Trophoblast cell (in vitro differentiated cells and primary cell): ENCODE results near the gene BPIFA3.
A peak's percentile ranks its signal among the peaks of the same experiment; 100 is the strongest.

ENCODE experiments used
- DNase-seq, 2 donors: peaks; one replicate each; pipeline ENCODE4 v3.0.0-alpha.2; 2016
- H2AFZ ChIP-seq: 2 replicates; pipeline ENCODE4 v1.6.1; 2013; ENCODE audit warnings: low read length, moderate library complexity, mild to moderate bottlenecking; ENCODE audit not compliant: insufficient read depth, poor library complexity
- H2AK5ac ChIP-seq: 2 replicates; pipeline ENCODE4 v1.6.1; 2013; ENCODE audit warnings: mild to moderate bottlenecking, low read length
- H2BK120ac ChIP-seq: 2 replicates; pipeline ENCODE4 v1.6.1; 2013; ENCODE audit warnings: low read length, mild to moderate bottlenecking, moderate library complexity; ENCODE audit not compliant: insufficient read depth, poor library complexity
- H2BK12ac ChIP-seq: 2 replicates; pipeline ENCODE4 v1.6.1; 2013; ENCODE audit warnings: mild to moderate bottlenecking, low read length, moderate library complexity
- H2BK5ac ChIP-seq: 2 replicates; pipeline ENCODE4 v1.6.1; 2013; ENCODE audit warnings: low read length, low read depth, moderate library complexity, mild to moderate bottlenecking; ENCODE audit not compliant: poor library complexity
- H3K14ac ChIP-seq: 2 replicates; pipeline ENCODE4 v1.6.1; 2013; ENCODE audit warnings: mild to moderate bottlenecking, low read length
- H3K18ac ChIP-seq: 2 replicates; pipeline ENCODE4 v1.6.1; 2013; ENCODE audit warnings: mild to moderate bottlenecking, low read length
- H3K23ac ChIP-seq: 2 replicates; pipeline ENCODE4 v1.6.1; 2013; ENCODE audit warnings: low read length
- H3K27ac ChIP-seq: 2 replicates; pipeline ENCODE4 v1.5.1; 2013; ENCODE audit warnings: low read depth, mild to moderate bottlenecking, inconsistent platforms, low read length, moderate library complexity
- H3K27me3 ChIP-seq: 2 replicates; pipeline ENCODE4 v1.6.1; 2013; ENCODE audit warnings: inconsistent platforms, mild to moderate bottlenecking, low read length, moderate library complexity; ENCODE audit not compliant: insufficient read depth
- H3K36me3 ChIP-seq, 2 experiments: 1 replicate in 1 of 2; 2 replicates in 1 of 2; pipeline ENCODE4 v1.6.1; 2013; ENCODE audit warnings: low read length in 2 of 2, mild to moderate bottlenecking in 2 of 2, moderate library complexity in 1 of 2; ENCODE audit not compliant: insufficient read depth in 2 of 2, control insufficient read depth in 1 of 2
- H3K4ac ChIP-seq: 2 replicates; pipeline ENCODE4 v1.6.1; 2013; ENCODE audit warnings: low read depth, mild to moderate bottlenecking, low read length, moderate library complexity
- H3K4me1 ChIP-seq, 2 experiments: 1 replicate in 1 of 2; 2 replicates in 1 of 2; pipeline ENCODE4 v1.6.1; 2013; ENCODE audit warnings: low read length in 2 of 2, mild to moderate bottlenecking in 2 of 2, moderate library complexity in 1 of 2; ENCODE audit not compliant: insufficient read depth in 2 of 2, control insufficient read depth in 1 of 2
- H3K4me2 ChIP-seq: 2 replicates; pipeline ENCODE4 v1.6.1; 2013; ENCODE audit warnings: inconsistent platforms, mild to moderate bottlenecking, low read length, moderate library complexity
- H3K4me3 ChIP-seq: 2 replicates; pipeline ENCODE4 v1.5.1; 2013; ENCODE audit warnings: mild to moderate bottlenecking, low read depth, low read length, inconsistent platforms
- H3K79me1 ChIP-seq: one replicate; pipeline ENCODE4 v1.6.1; 2013; ENCODE audit warnings: low read length
- H3K79me2 ChIP-seq: 2 replicates; pipeline ENCODE4 v1.6.1; 2013; ENCODE audit warnings: low read length, mild to moderate bottlenecking; ENCODE audit not compliant: control insufficient read depth, insufficient read depth, poor library complexity
- H3K9ac ChIP-seq: 2 replicates; pipeline ENCODE4 v1.6.1; 2013; ENCODE audit warnings: mild to moderate bottlenecking, low read length
- H3K9me3 ChIP-seq: 2 replicates; pipeline ENCODE4 v1.6.1; 2013; ENCODE audit warnings: low read depth, mild to moderate bottlenecking, control low read depth, inconsistent platforms, low read length; ENCODE audit not compliant: insufficient read depth
- H4K12ac ChIP-seq: 2 replicates; pipeline ENCODE4 v1.6.1; 2013; ENCODE audit warnings: low read depth, mild to moderate bottlenecking, low read length, moderate library complexity
- H4K8ac ChIP-seq: 2 replicates; pipeline ENCODE4 v1.6.1; 2013; ENCODE audit warnings: low read depth, mild to moderate bottlenecking, low read length, moderate library complexity
- H4K91ac ChIP-seq: one replicate; pipeline ENCODE4 v1.6.1; 2013; ENCODE audit warnings: low read depth, mild to moderate bottlenecking, low read length, moderate library complexity
- WGBS: extraction: QIAGEN DNeasy Blood & Tissue Kit; methylation state at CpG from one replicate; pipeline ENCODE4 v1.1.7; 2013; ENCODE audit warnings: missing lambda C conversion rate; ENCODE audit not compliant: insufficient read length, insufficient coverage; ENCODE audit errors: extremely low coverage; 5-methylcytosine and 5-hydroxymethylcytosine counted together

The BPIFA3 gene

DNA sequence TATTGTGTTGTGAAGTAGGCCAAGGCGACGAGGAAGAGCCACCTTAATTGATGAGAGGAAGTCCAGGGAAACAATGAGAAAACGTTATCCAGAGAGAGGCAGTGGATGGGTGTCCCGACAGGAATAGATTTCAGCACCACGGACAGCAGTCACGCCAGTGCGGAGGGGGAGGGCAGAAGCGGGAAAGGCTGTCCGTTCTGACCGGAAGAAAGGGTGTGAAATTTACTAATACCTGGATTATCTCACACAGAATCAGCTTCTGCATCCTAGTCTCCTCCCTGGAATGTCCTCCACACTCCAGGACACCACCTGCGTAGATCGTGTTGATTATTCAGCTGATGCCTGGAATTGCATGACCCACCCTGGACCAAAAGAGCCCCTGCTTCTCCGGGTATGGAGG, 7.4 kb upstream of the BPIFA3 start:
- no CpG with 5 or more reads among the region's 13 CpGs for WGBS
- H2BK5ac ChIP-seq, result no peak overlapping the region
- no peaks in the 10 kb centered on the region for H3K79me1 ChIP-seq
- H3K14ac ChIP-seq, result no peak overlapping the region
- H2BK120ac ChIP-seq, result no peak overlapping the region
- H3K79me2 ChIP-seq, result no peaks in the 10 kb centered on the region
- H3K9me3 ChIP-seq, result no peaks in the 10 kb centered on the region
- no peaks in the 10 kb centered on the region for H3K27me3 ChIP-seq
- H3K9ac ChIP-seq, result no peak overlapping the region
- H3K4me3 ChIP-seq, result no peak overlapping the region
- no peak overlapping the region for H2BK12ac ChIP-seq
- no peak overlapping the region for H4K91ac ChIP-seq
- H2AFZ ChIP-seq, result no peak overlapping the region
- H3K18ac ChIP-seq, result no peak overlapping the region
- H3K27ac ChIP-seq, result no peak overlapping the region
- no peak overlapping the region for H2AK5ac ChIP-seq
- H3K36me3 ChIP-seq, result no peaks in the 10 kb centered on the region
- no peak overlapping the region for H3K4me2 ChIP-seq
- DNase-seq, result peak; percentile 79 to 95
- H3K4me1 ChIP-seq, result no peaks in the 10 kb centered on the region
- no peak overlapping the region for H3K4ac ChIP-seq
- H3K23ac ChIP-seq, result no peak overlapping the region
- no peak overlapping the region for H4K12ac ChIP-seq
- no peak overlapping the region for H4K8ac ChIP-seq

DNA sequence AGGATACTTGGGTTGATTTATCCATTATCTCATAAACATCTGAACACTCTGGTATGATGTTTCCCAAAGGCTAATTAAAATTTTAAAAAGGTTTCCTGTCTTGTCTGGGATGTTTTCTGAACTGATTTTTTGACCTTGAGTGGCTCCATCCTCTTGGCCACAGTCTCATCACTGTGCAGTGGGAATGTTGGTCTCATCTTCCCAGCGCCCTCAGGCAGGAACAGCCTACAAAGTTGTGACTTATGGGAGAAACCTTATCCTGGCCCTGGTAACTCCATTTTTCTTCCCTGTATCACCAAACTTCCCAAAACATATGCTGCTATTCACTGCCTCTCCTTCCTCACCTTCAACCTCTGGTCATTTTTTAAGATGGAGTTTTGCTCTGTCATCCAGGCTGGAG, 6.8 kb upstream of the BPIFA3 start:
- Histone ChIP-seq H2AFZ (no peak overlapping the region), H3K9me3 (no peaks in the 10 kb centered on the region), H3K79me2 (no peaks in the 10 kb centered on the region), H2BK120ac (no peak overlapping the region), H2BK12ac (no peak overlapping the region), H3K4ac (no peak overlapping the region), H4K12ac (no peak overlapping the region), H3K4me3 (no peak overlapping the region), H3K9ac (no peak overlapping the region), H3K27ac (no peak overlapping the region), H2BK5ac (no peak overlapping the region), H3K23ac (no peak overlapping the region), H3K27me3 (no peaks in the 10 kb centered on the region), H2AK5ac (no peak overlapping the region), H3K4me1 (no peaks in the 10 kb centered on the region), H4K8ac (no peak overlapping the region), H3K4me2 (no peak overlapping the region), H3K18ac (no peak overlapping the region), H4K91ac (no peak overlapping the region), H3K14ac (no peak overlapping the region), H3K36me3 (no peaks in the 10 kb centered on the region), H3K79me1 (no peaks in the 10 kb centered on the region)
- WGBS, result no CpG with 5 or more reads among the region's 1 CpG
- DNase-seq, result peak; percentile 83 to 84

DNA sequence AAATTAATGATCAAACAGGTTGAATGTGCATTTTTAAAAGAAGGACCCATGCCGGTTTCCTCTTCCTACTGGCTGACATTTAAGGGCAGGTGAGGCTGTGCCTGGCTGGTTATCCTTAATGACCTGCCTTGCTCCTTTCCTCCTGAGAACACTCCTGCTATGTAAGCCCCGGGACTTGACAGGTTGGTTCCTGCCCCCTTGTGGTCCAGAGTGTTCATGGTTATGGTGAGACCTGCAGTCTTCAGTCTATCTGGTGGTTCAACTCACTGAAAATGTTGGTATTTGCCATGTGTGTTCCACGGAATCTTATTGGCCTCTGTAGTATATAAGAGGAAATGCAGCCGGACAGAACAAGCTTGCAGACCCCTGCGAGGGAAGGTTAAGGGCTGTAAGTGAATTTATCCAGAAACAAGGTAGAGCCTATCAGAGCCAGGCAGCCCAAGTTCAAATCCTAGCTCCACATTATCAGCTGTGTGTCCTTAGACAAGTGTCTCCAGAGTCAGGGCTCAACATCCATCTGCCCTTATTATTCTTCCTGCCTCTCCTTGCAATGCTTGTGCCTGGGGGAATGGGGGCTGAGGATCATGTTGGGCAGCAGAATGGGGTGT, 5.2 kb upstream of the BPIFA3 start:
- Histone ChIP-seq H3K79me2 (no peaks in the 10 kb centered on the region), H3K9me3 (no peaks in the 10 kb centered on the region)
- DNase-seq, result peak; percentile 63 to 88

DNA sequence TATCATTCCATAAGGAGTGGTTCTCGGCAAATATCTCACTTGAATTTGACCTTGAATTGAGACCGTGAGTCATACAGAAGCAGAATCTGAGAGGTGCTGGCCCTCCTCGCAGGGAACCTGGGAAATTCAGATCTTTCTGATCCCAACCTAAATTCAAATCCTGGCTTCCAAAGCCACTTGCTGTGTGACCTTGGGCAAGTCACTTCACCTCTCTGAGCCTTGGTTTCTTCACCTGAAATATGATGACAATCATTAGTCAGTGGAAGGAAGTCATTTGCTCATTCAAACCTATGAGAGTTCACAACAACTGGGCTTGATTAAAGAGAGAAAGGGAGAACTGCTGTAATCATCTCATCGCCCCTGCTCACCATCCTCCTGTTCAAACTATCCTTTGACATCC, 7.2 kb downstream of the BPIFA3 start:
- Histone ChIP-seq H4K12ac (no peak overlapping the region), H2BK5ac (no peak overlapping the region), H3K4me3 (no peak overlapping the region), H2BK12ac (no peak overlapping the region), H3K36me3 (no peaks in the 10 kb centered on the region), H3K9me3 (no peaks in the 10 kb centered on the region), H3K27me3 (no peaks in the 10 kb centered on the region), H4K91ac (no peak overlapping the region), H3K9ac (no peak overlapping the region), H3K4ac (no peak overlapping the region), H3K4me2 (no peak overlapping the region), H3K18ac (no peak overlapping the region), H2AFZ (no peak overlapping the region), H3K79me2 (no peaks in the 10 kb centered on the region), H3K4me1 (no peaks in the 10 kb centered on the region), H4K8ac (no peak overlapping the region), H2AK5ac (no peak overlapping the region), H3K14ac (no peak overlapping the region), H3K27ac (no peak overlapping the region), H2BK120ac (no peak overlapping the region), H3K79me1 (no peaks in the 10 kb centered on the region), H3K23ac (no peak overlapping the region)
- WGBS, result no CpG with 5 or more reads among the region's 4 CpGs
- DNase-seq, result no peak

More for the DNA sequence above, 5.2 kb upstream of the BPIFA3 start:
- H2BK12ac ChIP-seq, result no peak overlapping the region
- H3K4me1 ChIP-seq, result no peaks in the 10 kb centered on the region
- no peak overlapping the region for H3K18ac ChIP-seq
- no peak overlapping the region for H2AK5ac ChIP-seq
- no peak overlapping the region for H2AFZ ChIP-seq
- H2BK120ac ChIP-seq, result no peak overlapping the region
- H3K9ac ChIP-seq, result no peak overlapping the region
- H3K27ac ChIP-seq, result no peak overlapping the region
- H4K12ac ChIP-seq, result no peak overlapping the region
- no peaks in the 10 kb centered on the region for H3K27me3 ChIP-seq
- H3K14ac ChIP-seq, result no peak overlapping the region
- H3K4me3 ChIP-seq, result no peak overlapping the region
- no peaks in the 10 kb centered on the region for H3K36me3 ChIP-seq
- H2BK5ac ChIP-seq, result no peak overlapping the region
- H3K79me1 ChIP-seq, result no peaks in the 10 kb centered on the region
- H4K8ac ChIP-seq, result no peak overlapping the region
- no peak overlapping the region for H4K91ac ChIP-seq
- H3K4ac ChIP-seq, result no peak overlapping the region
- H3K4me2 ChIP-seq, result no peak overlapping the region
- no CpG with 5 or more reads among the region's 5 CpGs for WGBS
- no peak overlapping the region for H3K23ac ChIP-seq
